HG03565 (cell line): ENCODE measurements around the gene TRAF3.
"Not testable (repeated sequence)": the region's sequence is repeated elsewhere in the genome, so short reads cannot be mapped to it uniquely, and the experiment has no call there.

Experiments used
- ATAC-seq: cut with Tn5 transposase; IDR thresholded peaks from one replicate; pipeline ENCODE4 v1.9.1; 2021; ENCODE audit warnings: mild to moderate bottlenecking, moderate library complexity; ENCODE audit not compliant: unreplicated experiment

TRAF3 gene

DNA sequence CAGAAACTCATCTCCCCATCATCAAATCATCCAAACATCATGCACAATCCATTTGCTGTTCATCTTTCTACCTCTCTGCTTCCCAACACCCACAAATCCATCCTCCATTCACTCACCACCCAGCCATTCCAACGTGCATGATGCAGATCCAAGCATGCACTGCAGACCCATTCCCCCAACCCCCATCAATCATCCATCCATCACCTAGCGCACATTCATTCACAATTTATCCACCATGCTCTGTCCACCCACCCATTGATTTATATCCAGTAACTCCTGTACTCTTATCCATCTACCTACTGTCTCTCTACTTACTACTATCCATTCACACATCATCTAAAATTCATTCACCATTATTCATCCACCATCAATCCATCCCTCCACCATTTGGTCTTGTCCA is 141.2 kb downstream of the TRAF3 start:
- ATAC-seq: no peak

DNA sequence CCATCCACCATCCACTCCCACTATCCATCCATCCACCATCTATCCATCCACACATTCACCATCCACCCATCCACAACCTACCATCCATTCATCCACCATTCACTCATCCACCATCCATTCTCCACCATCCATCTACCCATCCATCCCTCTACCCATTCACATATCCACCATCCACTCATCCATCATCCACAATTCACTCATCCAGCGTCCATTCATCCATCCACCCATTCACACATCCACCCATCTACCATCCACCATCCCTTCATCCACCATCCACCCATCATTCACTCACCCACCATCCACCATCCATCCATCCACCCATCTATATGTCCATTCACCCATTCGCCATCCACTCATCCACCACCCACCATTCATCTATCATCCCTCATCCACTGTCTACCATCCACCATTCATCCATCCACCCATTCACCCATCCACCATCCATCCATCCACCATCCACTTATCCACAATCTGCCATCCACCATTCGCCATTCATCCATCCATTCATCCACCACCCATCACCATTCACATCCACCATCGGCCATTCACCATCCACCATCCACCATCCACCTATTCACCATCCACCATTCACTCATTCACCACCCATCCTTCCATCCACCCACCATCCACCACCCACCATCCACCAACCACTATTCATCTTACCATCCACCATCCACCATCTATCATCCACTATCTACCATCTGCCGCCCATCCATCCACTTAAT is 143.2 kb downstream of the TRAF3 start:
- ATAC-seq: no peak

DNA sequence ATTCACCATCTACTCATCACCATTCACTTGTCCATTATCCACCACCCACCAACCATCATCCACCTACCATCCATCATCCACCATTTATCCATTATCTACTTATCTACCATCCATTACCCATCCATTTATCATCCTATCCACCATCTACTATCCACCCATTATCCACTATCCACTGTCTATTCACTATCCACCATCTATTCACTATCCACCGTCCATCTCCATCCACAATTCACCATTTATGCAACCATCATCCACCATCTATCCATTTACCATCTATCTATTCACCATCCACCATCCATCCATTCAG is 143.7 kb downstream of the TRAF3 start:
- ATAC-seq: no peak

DNA sequence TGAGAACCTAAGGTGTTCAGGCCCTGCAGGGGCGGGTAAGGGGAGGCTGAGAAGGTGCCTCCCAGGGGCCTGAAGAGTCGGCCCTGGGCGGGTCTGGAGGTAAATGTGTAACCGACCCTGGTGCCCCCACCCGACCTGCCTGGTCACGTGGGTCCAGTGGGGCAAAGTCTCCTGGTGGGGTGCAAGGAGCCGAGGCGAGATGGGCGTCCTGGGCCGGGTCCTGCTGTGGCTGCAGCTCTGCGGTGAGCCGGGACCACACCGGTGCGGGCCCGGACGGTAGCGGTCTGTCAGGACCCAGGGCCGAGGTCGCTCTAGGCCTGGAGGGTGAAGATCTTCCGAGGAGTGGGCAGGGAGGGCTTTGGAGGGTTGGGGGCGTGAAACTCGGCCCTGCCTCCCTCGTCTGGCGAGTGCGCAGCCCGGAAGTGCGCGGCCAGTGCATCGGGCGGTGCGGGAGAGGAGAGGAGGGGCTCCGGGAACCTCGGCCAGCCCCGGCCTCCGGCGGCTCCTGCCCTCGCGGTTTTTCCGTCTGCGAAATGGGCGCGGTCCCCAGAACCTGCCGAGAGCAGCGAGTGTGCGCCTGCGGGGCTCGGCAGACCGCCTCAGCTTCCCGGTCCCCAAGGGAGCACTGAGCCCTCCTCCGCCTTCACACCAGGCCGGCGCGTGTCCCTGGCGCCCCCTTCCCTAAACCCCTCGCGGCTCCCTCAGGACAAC is 145.4 kb downstream of the TRAF3 start, which contains the start of gene AMN:
TSS of gene AMN (plus strand) at position 174 of the 711 bp plus-strand sequence. CDS start at position 200, 26 bp downstream.
- no peak for ATAC-seq

DNA sequence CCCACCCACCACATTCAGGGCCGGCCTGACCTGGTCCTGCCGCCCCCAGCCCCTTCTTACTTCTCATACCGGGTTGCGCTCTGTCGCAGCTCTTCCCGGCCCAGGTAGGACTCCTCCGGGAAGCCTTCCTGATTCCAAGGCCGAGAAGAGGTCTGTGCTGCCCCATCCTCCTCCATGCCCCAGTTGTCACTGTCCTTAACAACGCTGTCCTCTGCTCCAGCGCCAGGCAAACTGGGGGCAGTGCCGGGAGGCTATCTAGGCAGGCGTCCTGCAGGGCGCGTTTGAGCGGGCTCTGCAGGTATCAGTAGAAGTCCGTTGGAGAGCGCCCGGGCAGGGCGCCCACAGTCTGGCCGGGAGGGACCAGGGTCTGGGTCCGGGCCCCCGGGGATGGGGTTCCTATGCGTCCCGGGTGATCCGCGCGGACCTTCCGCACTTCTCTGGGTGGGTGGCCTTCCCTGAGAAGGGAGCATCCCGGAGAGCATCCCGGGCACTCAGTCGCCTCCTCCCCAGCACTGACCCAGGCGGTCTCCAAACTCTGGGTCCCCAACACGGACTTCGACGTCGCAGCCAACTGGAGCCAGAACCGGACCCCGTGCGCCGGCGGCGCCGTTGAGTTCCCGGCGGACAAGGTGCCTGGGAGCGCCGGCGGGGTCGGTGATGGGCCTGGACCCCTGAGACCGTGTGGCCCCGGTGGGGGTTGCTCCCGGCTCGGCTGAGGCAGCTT is 146.1 kb downstream of the TRAF3 start:
- no peak for ATAC-seq

DNA sequence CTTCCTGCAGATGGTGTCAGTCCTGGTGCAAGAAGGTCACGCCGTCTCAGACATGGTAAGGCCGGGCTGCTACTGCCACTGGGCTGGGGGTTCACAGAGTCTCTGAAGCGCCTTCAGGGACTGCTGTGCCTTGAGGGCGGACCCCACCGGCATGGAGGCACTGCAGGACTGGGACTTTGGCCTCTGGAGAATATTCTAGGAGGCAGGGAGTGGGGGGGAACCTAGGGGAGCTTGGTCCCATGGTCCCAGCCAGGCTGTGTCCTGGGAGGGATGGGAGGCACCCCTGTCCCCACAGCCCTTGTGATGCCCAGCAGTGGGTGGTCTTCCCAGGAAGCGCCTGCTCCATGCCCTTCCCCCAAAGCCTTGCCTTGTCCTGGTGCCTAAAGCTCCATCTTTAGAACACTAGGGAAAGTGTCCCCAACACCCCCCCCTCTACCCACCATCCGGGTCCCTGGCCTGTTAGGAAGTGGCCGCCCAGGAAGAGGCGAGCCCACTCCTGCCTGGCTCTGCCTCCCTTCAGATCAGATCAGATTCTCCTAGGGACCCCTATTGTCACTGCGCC is 146.8 kb downstream of the TRAF3 start:
- ATAC-seq: no peak

DNA sequence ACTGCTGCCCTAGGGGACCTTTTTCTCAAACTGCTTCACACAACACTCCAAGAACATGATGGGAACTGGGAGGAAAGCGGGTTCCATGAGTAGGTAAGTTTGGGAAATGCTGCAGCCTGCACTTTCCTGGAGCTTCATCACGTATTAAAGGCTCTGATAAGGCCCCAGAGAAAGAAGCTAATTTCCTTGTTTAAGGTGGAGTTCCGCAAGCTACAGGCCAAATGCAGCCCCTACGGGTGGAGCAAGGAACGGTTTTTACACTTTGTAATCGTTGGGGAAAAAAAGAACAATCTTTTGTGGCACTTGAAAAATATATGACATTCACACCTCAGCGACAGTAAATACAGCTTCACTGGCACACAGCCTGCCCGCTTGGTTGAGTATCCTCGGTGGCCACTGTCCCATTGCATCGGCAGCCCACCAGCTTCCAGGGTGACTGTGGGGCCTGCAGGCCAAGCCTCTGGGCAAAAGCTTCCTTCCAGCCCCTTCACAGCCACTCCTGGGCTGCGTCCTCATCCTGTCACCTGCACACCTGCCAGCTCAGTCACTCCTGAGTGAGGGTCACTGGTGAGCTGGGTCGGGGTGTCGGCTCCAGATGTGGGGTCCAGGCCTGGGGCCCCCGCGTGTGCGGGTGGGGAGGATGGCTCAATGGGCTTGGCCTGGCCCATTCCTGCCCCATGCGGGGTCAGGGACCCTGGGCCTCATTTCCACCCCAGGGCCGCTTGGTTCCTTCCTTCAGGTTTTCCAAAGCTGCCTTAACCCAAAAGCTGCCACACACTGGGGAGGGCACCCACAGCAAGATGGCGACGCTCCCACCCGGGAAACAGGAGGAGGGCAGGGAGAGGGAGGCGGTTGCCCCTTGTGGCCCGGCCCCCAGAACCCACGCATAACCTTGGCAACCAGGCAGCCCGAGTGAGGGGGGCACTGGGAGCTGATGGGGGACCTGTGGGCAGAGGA is 147.7 kb downstream of the TRAF3 start:
- ATAC-seq: no peak

DNA sequence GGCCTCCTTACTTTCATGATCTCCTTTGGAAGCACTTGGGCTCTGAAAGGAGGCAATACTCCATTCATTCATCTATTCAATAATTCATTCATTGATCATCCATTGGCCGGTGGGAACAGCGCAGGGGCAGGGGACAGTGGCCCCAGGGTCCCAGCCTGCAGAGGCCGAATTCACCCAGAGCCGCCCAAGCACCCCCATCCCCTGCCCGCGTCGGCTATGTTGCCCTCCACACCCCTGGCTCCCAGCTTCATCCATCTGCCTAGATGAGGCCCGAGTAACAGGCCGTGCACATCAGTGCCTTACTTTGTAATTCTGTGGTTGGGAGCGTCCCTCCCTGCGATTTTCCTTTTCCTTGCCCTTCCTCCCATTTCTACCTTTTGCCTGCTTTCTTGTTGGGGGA is 148.4 kb downstream of the TRAF3 start:
- ATAC-seq: no peak

DNA sequence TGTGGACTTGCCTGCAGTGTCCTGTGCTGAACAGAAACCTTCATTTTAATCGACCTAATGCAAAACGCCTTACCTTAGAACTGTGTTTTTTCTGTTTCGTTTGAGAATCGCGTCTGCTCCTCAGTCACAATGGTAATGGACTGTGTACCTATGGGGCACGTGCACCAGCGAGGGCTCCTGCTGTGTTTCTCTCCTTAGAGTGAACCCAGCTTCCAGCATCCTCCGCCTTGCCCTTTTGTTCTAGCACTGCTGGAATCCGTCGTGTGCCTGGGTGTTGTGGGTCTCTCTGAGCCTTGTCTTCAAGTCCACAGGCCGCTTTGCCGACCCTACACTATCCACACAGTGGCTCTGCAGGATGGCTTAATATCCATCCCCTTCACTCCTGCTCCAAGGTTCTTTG is 148.9 kb downstream of the TRAF3 start:
- no peak for ATAC-seq

DNA sequence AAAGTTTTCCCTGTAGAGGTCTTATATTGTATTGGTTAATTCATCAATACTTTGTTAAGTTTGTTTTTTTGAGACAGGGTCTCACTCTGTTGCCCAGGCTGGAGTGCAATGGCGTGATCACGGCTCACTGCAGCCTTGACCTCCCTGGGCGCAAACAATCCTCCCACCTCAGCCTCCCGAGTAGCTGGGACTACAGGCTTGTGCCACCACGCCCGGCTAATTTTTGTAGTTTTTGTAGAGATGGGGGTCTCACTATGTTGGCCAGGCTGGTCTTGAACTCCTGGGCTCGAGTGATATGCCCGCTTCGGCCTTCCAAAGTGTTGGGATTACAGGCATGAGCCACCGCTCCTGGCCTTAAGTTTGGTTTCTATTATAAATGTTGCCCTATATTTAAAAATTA is 149.6 kb downstream of the TRAF3 start:
- not testable (repeated sequence) for ATAC-seq

DNA sequence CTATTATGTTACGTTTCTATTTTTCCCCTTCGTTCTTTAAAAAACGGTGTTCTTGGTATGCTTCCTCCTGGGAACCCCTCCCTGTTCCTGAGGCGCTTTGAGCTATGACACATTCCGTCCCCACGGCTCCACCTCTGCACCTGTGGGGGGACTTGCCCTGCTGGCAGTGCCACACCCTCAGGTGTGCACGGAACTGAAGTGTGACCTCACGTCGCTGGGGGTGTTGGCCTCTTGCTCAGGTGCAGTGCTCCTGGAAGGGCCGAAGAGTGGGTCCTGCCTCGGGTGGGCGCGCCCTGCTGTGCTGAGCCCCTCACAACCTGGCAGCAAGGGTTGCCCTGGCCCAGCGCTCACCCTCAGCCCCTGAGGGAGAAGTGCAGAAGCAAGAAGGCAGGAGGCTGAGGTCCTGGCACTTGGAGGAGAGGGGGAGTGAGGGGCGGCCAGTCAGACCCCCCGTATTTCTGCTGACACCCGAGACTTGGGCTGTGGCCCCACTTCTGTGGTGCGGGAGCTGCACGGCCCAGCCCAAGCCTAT is 150.2 kb downstream of the TRAF3 start:
- ATAC-seq: no peak

DNA sequence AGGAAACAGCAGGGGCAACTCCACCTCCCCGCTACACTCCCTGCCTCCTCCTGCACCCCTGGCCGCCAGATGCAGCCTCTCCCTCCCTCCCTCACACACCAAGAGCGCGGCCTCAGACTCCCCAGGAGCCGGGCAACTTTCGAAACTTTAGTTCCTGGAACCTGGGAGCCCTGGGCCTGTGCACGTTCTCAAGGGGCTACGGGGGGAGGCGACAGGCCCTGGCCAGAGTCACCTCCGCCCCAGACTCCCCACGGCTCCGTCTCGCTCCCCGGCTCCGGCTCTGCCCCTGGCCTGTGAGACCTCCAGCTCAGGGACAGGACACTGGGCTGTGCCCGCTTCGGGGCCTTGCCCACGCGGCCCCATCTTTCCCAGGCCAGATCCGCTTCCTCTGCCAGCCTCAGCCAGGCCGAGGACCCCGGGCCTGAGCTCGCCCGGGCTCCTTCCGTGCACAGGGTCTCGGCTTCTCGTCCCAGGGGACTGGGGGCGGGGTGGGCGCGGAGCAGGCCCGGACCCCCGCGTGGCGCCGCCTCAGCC is 150.7 kb downstream of the TRAF3 start:
- ATAC-seq: no peak

DNA sequence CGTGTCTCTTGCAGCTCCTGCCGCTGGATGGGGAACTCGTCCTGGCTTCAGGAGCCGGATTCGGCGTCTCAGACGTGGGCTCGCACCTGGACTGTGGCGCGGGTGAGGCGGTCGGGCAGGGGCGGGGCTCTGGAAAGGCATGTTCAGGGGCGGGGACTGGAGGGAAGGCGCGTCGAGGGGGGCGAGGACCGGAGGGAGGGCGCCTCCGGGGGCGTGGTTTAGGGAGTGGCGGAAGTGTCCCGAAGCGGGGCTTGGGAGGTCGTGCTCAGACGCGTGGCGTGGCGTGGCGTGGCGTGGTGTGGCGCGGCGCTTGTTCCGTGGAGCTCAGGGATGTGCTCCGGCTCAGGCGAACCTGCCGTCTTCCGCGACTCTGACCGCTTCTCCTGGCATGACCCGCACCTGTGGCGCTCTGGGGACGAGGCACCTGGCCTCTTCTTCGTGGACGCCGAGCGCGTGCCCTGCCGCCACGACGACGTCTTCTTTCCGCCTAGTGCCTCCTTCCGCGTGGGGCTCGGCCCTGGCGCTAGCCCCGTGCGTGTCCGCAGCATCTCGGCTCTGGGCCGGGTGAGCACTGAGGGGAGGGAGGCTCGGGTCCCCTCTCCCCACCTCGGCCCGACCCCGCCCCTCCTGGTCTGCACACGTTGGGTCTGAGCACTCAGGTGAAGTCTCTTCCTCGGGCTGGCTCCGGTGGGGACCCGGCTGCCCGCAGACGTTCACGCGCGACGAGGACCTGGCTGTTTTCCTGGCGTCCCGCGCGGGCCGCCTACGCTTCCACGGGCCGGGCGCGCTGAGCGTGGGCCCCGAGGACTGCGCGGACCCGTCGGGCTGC is 151.4 kb downstream of the TRAF3 start:
- no peak for ATAC-seq

DNA sequence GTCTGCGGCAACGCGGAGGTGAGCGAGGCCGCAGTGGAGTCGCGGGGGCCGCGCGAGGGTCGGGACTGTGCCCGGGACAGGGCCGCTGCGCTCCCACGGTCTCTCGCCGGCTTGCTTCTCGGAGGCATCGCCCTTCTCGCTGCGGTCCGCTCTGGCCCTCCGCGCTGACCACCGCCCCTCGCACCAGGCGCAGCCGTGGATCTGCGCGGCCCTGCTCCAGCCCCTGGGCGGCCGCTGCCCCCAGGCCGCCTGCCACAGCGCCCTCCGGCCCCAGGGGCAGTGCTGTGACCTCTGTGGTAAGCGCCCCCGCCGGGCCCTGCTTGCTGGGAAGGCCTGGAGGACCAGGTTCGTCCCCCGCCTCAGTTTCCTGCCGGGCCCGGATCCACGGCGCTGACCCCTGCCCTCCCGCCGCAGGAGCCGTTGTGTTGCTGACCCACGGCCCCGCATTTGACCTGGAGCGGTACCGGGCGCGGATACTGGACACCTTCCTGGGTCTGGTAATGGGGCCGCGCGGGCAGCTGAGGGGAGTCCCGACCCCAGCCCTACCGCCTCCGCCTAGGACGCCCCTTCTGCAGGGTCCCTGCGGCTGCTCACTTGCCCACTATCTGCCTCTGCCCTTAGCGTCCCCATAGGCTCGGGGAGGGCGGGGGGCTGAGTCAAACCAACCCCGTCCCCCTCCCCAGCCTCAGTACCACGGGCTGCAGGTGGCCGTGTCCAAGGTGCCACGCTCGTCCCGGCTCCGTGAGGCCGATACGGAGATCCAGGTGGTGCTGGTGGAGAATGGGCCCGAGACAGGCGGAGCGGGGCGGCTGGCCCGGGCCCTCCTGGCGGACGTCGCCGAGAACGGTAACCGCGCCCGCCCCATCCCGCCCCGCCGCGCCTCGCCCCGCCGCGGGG is 152.2 kb downstream of the TRAF3 start:
- no peak for ATAC-seq

DNA sequence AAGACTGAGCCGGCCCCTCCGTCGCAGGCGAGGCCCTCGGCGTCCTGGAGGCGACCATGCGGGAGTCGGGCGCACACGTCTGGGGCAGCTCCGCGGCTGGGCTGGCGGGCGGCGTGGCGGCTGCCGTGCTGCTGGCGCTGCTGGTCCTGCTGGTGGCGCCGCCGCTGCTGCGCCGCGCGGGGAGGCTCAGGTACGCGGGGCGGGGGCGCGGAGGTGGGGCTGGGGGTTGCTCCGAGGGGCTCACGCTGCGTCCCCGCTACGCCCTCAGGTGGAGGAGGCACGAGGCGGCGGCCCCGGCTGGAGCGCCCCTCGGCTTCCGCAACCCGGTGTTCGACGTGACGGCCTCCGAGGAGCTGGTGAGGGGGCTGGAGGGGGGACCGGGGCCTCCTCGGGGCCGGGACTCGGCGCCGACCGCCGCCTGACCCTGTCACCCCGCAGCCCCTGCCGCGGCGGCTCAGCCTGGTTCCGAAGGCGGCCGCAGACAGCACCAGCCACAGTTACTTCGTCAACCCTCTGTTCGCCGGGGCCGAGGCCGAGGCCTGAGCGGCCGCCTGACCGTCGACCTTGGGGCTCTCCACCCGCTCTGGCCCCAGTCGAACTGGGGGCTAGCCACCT is 153.0 kb downstream of the TRAF3 start:
- no peak for ATAC-seq

DNA sequence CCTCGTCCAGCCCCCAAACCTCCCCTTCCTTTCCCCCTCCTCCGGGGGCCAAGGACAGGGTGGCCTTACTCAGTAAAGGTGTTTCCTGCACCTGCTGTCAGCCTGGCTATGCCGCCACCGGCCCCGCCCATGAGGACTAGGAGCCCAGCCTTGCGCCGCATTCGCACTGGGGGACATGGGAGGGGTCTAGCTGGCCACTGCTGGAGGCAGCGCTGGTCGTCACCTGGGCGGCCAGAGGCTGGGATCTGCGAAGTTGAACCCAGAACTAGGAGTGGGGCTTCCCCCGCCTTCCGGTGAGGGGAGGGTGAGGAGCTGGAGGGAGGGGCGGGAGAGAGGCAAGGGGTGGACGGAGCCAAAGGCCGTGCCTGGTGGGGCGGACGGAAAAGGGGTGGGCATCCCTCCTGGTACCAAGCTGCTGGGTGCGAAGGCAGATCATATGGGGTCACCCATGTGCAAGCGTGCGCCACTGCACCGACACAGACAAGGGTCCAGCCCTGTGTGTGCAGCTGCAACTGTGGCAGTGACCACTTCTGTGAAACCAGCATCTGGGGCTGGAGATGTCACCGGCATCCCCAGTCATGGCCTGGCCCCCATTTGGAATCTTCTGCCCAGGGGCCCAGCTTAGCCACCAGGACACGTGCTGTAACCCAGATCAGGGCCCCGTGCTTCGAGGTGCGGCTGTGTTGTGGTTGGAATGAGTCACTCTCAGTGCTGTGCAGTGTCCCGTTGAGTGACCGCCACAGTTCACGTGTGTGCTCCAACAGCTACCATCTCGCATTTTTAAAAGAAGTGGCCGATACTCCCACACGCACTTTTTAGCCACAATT is 153.7 kb downstream of the TRAF3 start:
- ATAC-seq: no peak
